DMS153 treated with DMSO at 0.1 percent for 48 hours (cell line): ENCODE data around the gene PHC2.
A peak's percentile ranks its signal among the peaks of the same experiment; 100 is the strongest.

Experiments used
- DNase-seq: peaks from one replicate; lab custom pipeline; 2025; ENCODE audit not compliant: unreplicated experiment; lab: John Stamatoyannopoulos, UW

The PHC2 gene

DNA sequence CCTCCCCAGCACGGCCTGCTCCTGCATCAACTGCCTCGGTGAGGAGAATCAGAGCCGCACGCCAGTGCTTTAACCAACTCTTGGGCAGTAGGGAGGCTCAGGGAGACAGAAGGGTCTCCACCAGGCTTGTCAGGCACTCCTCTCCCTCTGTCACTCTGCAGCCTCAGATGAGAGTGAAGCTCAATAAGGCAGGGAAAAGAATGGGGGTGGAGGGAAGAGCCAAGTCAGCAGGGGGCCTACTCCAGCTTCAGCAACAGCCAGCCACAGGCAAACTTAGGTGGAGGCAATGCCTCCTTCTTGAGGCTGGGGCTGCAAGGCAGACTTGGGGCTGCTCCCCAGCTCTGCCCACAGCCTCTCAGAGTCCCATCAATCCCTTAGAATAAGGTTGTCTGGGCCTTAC lies 58.2 kb downstream of the PHC2 start:
- DNase-seq, result no peak

- DNase-seq, result no peak
Measured at GRCh38 chr1:33372162-33372561, 58.7 kb downstream of the PHC2 start.

DNA sequence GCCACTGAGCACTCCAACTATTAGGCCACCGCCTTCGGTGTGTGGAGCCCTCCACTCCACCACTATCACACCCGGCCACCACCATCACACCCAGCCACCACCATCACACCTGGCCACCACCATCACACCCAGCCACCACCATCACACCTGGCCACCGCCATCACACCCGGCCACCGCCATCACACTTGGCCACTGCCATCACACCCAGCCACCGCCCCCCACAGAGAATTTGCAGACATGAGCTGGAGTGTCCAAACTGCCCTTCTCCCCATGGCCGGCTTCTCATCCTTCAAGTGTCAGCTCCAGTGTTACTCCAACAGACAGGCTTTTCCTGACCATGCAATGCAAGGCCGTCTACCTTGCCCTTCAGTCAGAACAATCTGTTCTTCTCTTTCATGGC lies 59.6 kb downstream of the PHC2 start:
- no peak for DNase-seq

GRCh38 chr1:33370827-33371226 lies 60.1 kb downstream of the PHC2 start:
- no peak for DNase-seq

DNA sequence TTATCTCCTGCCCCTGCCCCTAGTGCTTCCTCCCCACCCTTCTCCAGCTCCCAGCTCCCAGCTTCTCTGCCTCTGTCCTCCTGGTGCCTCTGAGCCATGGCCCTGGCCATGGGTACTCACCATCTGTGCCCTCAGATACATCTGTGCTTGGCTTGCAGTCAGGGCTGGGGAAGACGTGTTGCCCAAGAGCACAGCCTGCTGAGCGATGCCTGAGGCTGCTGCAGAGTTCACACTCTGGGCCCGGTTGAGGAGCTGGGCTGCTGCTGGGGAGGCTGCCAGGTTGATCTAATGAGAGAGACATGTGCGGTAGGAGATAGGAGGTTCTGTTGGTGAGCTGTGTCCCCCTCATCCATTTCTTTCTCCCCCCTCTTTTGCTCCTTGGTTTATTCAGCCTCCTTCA lies 60.6 kb downstream of the PHC2 start:
- DNase-seq, result no peak

GRCh38 chr1:33369764-33370163 lies 61.1 kb downstream of the PHC2 start:
- DNase-seq, result no peak

- no peak for DNase-seq
Measured at GRCh38 chr1:33369081-33369480, 61.8 kb downstream of the PHC2 start.

DNA sequence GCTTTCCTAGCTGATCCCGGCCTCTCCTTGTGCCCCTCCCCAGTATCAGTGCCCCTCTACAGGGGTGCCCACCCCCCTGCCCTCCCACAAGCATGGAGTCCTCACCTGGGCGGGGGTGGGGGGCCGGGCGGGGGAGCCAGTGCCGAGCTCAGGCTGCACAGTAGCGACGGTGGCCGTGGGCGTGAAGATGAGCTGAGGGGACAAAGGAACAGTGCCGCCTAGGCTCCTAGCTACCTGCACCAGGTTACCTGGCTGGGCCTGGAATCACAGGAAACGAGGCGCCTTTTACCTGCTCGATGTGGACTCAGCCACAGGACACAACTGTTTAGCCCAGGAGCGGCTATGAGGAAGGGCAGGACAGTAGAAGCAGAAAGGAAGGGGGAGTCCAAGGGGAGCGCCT lies 62.5 kb downstream of the PHC2 start:
- DNase-seq, result no peak

- DNase-seq, result peak; percentile 79
Measured at GRCh38 chr1:33367485-33368405, 63.1 kb downstream of the PHC2 start.

- no peak for DNase-seq
Measured at GRCh38 chr1:33366762-33367484, 64.0 kb downstream of the PHC2 start.

DNA sequence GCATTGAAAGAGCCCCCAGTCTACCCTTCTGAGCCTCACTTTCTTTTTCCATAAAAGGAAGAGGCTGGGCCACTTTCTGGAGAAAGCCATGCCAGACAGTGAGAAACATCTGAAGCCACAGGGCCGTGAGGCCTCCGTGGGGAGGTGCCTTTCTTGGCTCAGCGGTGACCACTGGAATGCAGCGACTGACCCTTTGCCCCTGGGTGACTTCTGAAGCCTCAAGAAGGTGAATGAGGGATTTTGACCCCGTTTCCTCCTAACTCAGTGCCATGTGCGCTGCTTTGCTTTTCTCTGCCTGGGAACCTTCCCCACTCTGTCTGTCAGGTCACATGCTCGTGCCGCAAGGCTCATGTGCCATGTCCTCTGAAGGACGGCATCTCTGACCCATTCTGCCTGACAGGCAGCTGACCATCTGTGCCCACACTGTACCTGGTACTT lies 65.3 kb downstream of the PHC2 start:
- no peak for DNase-seq

DNA sequence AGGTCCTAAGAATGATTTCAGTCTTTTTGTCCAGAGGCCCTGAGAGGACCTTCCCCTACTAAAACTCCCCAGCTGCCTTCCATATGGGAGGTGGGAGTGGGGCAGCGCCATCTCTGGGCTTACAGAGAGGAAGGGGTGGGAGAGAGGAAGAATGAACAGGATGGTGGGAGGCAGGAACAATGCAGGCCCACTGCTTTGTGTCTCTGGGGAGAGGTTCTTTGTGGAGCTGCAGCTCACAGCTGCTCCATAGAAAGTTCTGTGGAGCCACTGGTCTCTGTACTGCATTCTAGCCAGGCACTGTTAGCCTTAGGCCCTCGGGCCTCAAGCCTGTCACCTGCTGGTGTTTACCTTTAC lies 66.4 kb downstream of the PHC2 start:
- DNase-seq, result peak; percentile 96

DNA sequence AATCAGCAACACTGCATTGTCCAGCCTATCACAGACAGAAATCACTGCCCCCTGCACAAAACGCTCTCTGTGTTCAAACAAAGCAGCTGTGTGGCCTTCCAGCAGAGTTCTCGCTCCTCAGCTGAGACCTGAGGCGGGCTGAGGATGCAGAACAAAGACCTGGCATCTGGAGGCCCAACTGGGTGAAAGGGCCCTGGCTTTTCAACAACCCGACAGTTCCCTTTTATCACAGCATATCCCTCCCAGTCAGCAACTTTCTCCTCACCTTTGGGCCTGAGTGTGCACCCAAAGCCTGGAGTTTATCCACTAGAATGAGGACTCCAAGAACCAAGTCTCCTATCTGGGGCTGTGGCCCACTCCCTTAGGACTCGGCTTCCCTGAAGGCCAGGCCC lies 67.4 kb downstream of the PHC2 start:
- no peak for DNase-seq

DNA sequence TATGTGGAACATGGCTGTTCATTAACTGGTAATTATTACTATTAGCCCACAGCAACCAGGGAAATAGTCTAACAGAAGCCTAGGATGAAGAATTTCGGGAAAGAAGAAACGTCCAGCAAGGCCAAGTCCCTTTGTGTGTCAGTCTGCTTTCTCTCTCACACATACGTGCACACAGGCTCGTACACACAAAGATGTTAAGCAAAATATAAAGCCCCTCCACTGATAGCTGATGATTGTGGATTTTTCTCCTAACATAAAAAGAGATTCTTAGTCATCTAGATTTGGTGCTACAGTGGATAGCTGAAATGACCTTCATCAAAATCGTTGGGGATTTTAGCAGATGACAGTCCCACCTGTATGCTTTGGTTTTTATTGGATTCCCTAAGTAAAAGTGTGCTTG lies 67.9 kb downstream of the PHC2 start:
- DNase-seq, result no peak

- DNase-seq, result no peak
Measured at GRCh38 chr1:33361532-33362235, 69.2 kb downstream of the PHC2 start.

DNA sequence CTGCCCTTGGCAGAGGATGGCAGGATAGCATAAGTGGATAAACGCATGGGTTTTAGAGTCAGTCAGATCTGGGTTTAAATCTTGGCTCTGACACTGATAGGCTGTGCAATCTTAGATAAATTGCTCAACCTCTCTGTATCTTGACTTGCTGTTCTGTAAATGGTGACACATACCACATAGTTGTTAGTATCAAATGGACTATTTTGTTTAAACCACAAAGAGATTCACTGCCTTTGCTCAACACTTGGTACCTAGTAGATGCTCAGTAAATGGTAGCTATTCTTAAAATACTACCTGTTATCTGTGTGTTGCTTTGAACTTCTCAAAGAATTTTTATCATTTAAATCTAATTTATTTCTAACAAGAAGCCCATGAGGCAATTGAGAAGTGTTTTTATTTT lies 70.5 kb downstream of the PHC2 start:
- DNase-seq, result no peak

- no peak for DNase-seq
Measured at GRCh38 chr1:33359931-33360330, 71.0 kb downstream of the PHC2 start.

DNA sequence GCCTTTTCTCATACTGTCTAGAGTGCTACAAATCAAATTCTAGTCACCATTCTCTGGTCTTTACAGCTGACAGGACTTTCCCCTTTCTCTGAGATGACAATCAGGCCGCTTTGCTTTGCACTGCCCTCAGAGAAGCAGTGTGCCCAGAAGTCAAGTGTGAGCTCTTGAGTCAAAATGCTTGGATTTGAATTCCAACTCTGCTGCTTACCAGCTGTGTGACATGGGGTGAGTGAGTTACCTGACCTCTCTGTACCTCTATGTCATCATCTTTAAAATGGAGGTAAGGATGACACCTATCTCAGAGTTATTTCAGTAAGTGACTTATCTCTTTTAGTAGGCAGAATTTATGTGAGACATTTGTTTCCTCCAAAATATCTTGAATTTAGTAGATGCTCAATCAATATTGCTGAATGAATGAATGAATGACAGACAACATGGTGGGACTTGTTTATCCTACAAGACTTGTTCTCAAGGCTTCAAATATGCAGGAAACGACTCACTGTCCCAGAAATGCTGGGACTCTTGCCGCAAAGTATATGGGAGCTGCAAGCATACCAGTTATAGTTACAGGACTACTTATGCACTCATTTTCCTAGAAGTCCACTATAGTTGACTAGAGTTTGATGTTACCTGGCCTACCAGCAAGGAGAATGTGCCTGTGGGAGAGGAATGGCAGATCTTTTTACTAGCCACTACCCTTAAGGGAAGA lies 71.9 kb downstream of the PHC2 start:
- DNase-seq, result no peak

GRCh38 chr1:33358114-33358794 lies 72.6 kb downstream of the PHC2 start:
- no peak for DNase-seq

- DNase-seq, result no peak
Measured at GRCh38 chr1:33357099-33357498, 73.8 kb downstream of the PHC2 start.
